Pericardium fibroblast (primary cell): ENCODE measurements around the gene BLTP3A. TPM values are rescaled to one million over a fixed set of nuclear protein-coding genes. Genes with fewer than 3 reads are reported as not detected.

Source experiments
- total RNA-seq: library from RNA; depleted of rRNA; stranded (reverse); fragments of >200 nt; gene quantifications from 2 replicates; pipeline ENCODE4 v1.2.3, GENCODE V29; 2015

Gene BLTP3A, protein sequence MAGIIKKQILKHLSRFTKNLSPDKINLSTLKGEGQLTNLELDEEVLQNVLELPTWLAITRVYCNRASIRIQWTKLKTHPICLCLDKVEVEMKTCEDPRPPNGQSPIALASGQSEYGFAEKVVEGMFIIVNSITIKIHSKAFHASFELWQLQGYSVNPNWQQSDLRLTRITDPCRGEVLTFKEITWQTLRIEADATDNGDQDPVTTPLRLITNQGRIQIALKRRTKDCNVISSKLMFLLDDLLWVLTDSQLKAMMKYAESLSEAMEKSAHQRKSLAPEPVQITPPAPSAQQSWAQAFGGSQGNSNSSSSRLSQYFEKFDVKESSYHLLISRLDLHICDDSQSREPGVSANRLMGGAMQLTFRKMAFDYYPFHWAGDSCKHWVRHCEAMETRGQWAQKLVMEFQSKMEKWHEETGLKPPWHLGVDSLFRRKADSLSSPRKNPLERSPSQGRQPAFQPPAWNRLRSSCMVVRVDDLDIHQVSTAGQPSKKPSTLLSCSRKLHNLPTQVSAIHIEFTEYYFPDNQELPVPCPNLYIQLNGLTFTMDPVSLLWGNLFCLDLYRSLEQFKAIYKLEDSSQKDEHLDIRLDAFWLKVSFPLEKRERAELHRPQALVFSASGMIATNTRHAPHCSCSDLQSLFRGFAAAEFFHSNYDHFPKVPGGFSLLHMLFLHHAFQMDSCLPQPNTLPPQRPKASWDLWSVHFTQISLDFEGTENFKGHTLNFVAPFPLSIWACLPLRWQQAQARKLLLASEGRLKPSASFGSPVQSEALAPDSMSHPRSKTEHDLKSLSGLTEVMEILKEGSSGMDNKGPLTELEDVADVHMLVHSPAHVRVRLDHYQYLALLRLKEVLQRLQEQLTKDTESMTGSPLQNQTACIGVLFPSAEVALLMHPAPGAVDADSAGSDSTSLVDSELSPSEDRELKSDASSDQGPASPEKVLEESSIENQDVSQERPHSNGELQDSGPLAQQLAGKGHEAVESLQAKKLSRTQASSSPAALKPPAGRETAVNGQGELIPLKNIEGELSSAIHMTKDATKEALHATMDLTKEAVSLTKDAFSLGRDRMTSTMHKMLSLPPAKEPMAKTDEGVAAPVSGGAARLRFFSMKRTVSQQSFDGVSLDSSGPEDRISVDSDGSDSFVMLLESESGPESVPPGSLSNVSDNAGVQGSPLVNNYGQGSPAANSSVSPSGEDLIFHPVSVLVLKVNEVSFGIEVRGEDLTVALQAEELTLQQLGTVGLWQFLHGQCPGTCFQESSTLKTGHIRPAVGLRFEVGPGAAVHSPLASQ (N-terminal part only)
- 5.4 and 6.2 TPM in 2 replicates for total RNA-seq

DNA sequence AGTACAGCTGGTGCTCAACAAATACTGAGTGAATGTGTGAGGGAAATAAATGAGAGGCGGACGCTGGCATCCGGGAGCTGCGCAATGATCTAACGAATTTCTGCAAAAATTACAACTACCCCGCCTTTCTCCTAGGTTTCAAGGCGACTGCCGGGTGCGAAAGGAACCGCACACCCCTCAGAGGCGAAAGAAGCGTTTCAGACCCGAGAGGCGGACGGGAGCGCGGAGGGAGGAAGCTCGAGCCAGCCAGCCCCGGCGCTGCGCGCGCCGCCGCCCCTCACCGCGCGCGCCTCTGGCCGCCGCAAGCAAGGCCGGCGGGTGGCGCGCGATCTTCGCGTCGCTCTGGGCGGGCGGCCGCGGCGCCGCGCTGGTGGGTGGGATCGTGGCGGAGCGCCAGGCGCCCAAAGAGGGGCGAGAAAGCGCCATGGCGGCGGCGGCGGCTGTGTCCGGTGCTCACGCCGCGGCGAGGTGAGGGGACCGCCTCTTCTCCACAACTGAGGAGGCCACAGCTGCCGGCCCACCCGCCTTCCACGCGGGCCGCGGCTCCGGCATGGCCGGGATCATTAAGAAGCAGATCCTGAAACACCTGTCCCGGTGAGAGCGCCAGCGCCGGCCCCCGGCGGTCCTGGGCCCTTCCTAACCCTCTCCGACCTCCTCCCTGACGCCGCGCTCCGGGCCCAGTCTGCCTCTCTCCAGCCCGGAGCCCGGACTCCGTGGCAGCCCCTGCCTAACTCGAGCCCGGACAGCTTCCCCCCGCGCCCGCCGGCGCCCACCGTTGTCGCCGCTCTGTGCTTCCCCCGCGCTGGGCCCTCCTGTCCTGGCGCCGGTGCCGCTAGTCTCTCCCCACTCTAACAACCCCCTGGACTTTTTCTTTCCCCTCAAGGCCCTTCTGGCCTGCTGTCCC lies at the start of gene BLTP3A:
Gene BLTP3A, plus strand, starts transcription at position 383 of the 904 bp plus-strand sequence. Its CDS starts 168 bp downstream, at position 551.

Other genes starting within 250 kb of the BLTP3A start
- gene SPDEF, start 235.8 kb upstream of the BLTP3A start, total RNA-seq: not detected in 2 replicates
- gene ILRUN, start 95.3 kb upstream of the BLTP3A start, total RNA-seq: 24.0 and 28.6 TPM in 2 replicates
- 83.8 and 126 TPM in 2 replicates for gene SNRPC, start 34.6 kb upstream of the BLTP3A start, total RNA-seq
- gene TAF11, start 96.0 kb downstream of the BLTP3A start, total RNA-seq: 16.7 and 25.6 TPM in 2 replicates
- 6.8 and 8.4 TPM in 2 replicates for gene ANKS1A, start 97.2 kb downstream of the BLTP3A start, total RNA-seq